IMR-90 (cell line): ENCODE results near the gene GPR161.

Experiments used
- CEBPB ChIP-seq: IDR thresholded peaks from 2 replicates; pipeline ENCODE4 v1.6.1; 2012; ENCODE audit warnings: low read depth, low read length, improper control_type of control experiment
- CHD1 ChIP-seq: IDR thresholded peaks from 2 replicates; pipeline ENCODE4 v1.6.1; 2012; ENCODE audit warnings: low read depth, low read length, improper control_type of control experiment
- ELK1 ChIP-seq: fragments of 150-350 bp; IDR thresholded peaks from 2 replicates; pipeline ENCODE4 v1.6.1; 2016; ENCODE audit warnings: low read depth, mild to moderate bottlenecking, low read length, moderate library complexity, borderline replicate concordance
- FOS ChIP-seq: fragments of 150-350 bp; IDR thresholded peaks from 2 replicates; pipeline ENCODE4 v1.6.1; 2016; ENCODE audit warnings: low read depth, low read length
- MAFK ChIP-seq: IDR thresholded peaks from 2 replicates; pipeline ENCODE4 v1.6.1; 2012; ENCODE audit warnings: low read depth, low read length, improper control_type of control experiment
- MAZ ChIP-seq: IDR thresholded peaks from 2 replicates; pipeline ENCODE4 v1.6.1; 2012; ENCODE audit warnings: low read depth, mild to moderate bottlenecking, low read length, improper control_type of control experiment, moderate library complexity, borderline replicate concordance
- NFE2L2 ChIP-seq: fragments of 150-350 bp; IDR thresholded peaks from 2 replicates; pipeline ENCODE4 v1.6.1; 2016; ENCODE audit warnings: low read depth, mild to moderate bottlenecking, low read length
- POLR2A ChIP-seq: IDR thresholded peaks from 2 replicates; pipeline ENCODE4 v1.6.1; 2012; ENCODE audit warnings: mild to moderate bottlenecking, low read depth, low read length
- RAD21 ChIP-seq: IDR thresholded peaks from 2 replicates; pipeline ENCODE4 v1.6.1; 2012; ENCODE audit warnings: low read length, improper control_type of control experiment
- RCOR1 ChIP-seq: IDR thresholded peaks from 2 replicates; pipeline ENCODE4 v1.6.1; 2012; ENCODE audit warnings: mild to moderate bottlenecking, low read length, improper control_type of control experiment; ENCODE audit not compliant: insufficient replicate concordance
- RFX5 ChIP-seq: IDR thresholded peaks from 2 replicates; pipeline ENCODE4 v1.8.0; 2012; ENCODE audit warnings: low read depth, mild to moderate bottlenecking, low read length, moderate library complexity
- SMC3 ChIP-seq: fragments of 150-350 bp; IDR thresholded peaks from 2 replicates; pipeline ENCODE4 v1.6.1; 2016; ENCODE audit warnings: low read depth, mild to moderate bottlenecking, antibody characterized with exemption, low read length, moderate library complexity
- TF ChIP-seq, protein P1 (sequence below): conservative IDR thresholded peaks from 2 replicates; pipeline ENCODE4 v1.5.1; 2012; ENCODE audit warnings: mild to moderate bottlenecking, low read depth, low read length, improper control_type of control experiment
- TF ChIP-seq, protein P2 (sequence below): fragments of 150-350 bp; IDR thresholded peaks from 2 replicates; pipeline ENCODE4 v1.6.1; 2017; ENCODE audit warnings: mild to moderate bottlenecking, antibody characterized with exemption, low read length, low read depth

DNA sequence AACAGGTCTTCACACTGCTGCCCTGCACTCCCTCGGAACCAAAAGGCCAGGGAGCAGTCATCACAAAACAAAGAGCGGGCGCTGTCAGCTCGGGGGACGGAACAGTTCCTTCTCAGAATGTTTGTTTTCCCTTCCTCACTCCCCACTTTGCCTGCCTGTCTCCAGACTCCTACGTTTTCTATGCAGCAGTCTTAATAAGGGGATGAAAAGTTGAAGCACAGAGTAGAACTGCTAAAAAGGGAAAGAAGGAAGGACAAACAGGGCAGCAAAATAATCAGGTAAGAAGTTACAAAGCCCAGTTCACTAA, 738 bp upstream of the GPR161 start:
- TF ChIP-seq CEBPB: no peak
- TF ChIP-seq, protein P1, sequence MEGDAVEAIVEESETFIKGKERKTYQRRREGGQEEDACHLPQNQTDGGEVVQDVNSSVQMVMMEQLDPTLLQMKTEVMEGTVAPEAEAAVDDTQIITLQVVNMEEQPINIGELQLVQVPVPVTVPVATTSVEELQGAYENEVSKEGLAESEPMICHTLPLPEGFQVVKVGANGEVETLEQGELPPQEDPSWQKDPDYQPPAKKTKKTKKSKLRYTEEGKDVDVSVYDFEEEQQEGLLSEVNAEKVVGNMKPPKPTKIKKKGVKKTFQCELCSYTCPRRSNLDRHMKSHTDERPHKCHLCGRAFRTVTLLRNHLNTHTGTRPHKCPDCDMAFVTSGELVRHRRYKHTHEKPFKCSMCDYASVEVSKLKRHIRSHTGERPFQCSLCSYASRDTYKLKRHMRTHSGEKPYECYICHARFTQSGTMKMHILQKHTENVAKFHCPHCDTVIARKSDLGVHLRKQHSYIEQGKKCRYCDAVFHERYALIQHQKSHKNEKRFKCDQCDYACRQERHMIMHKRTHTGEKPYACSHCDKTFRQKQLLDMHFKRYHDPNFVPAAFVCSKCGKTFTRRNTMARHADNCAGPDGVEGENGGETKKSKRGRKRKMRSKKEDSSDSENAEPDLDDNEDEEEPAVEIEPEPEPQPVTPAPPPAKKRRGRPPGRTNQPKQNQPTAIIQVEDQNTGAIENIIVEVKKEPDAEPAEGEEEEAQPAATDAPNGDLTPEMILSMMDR: no peak
- TF ChIP-seq RCOR1: no peak
- TF ChIP-seq, protein P2, sequence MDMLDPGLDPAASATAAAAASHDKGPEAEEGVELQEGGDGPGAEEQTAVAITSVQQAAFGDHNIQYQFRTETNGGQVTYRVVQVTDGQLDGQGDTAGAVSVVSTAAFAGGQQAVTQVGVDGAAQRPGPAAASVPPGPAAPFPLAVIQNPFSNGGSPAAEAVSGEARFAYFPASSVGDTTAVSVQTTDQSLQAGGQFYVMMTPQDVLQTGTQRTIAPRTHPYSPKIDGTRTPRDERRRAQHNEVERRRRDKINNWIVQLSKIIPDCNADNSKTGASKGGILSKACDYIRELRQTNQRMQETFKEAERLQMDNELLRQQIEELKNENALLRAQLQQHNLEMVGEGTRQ: no peak
- no peak for TF ChIP-seq MAFK
- no peak for TF ChIP-seq POLR2A
- TF ChIP-seq RAD21: no peak
- no peak for TF ChIP-seq RFX5
- no peak for TF ChIP-seq SMC3
- TF ChIP-seq NFE2L2: no peak
- no peak for TF ChIP-seq ELK1
- TF ChIP-seq MAZ: no peak
- TF ChIP-seq FOS: no peak
- TF ChIP-seq CHD1: no peak
